Measurements from ENCODE around the gene C4orf50. TPM values are rescaled to one million over a fixed set of nuclear protein-coding genes. Genes with fewer than 3 reads are reported as not detected.

Gene C4orf50
- total and polyA plus RNA-seq, 2 of the 8 experiments (the other 6 are each of a cell fraction or from before 2014, with no cell fraction given): 0.08 to 0.22 TPM

GRCh38 chr4:6048537-6048936, 30.3 kb upstream of the C4orf50 start:
- FAIRE-seq: no peak
- Histone ChIP-seq H3K79me1 (ENCODE audit: low read depth, low read length) (no peaks in the 10 kb centered on the region), H2BK20ac (ENCODE audit: low read length) (no peak overlapping the region), H3K79me2 (ENCODE audit: control insufficient read depth in 1 of 2, insufficient read depth in 2 of 2, low read length in 2 of 2) (no peaks in the 10 kb centered on the region), H3K23ac (ENCODE audit: insufficient read length) (no peak overlapping the region), H2AFZ (ENCODE audit: low read length) (no peak overlapping the region), H4K91ac (replicated peaks; ENCODE audit: insufficient read length, low read length) (no peak overlapping the region), H2BK120ac (replicated peaks; ENCODE audit: low read depth, low read length) (no peak overlapping the region), H3K4me3 (ENCODE audit: extremely low read depth in 1 of 4, insufficient read depth in 2 of 4, low read depth in 3 of 4, low read length in 4 of 4) (no peak overlapping the region), H2BK5ac (ENCODE audit: low read depth, low read length) (0 out of 2 replicates have a peak overlapping the region, but pooled peaks have one; percentile 20), H3K27me3 (replicated peaks in 1 of 4; ENCODE audit: control insufficient read depth in 3 of 4, extremely low read depth in 1 of 4, insufficient read depth in 3 of 4, low read length in 3 of 4) (no peaks in the 10 kb centered on the region; a peak in 1 of 7 replicates), H4K5ac (ENCODE audit: insufficient read length, low read depth, low read length) (no peak overlapping the region), H2BK15ac (ENCODE audit: low read length) (no peak overlapping the region), H2AK5ac (ENCODE audit: low read depth, low read length) (no peak overlapping the region), H4K20me1 (replicated peaks in 1 of 2; ENCODE audit: control insufficient read depth in 1 of 2, insufficient read depth in 2 of 2, low read length in 2 of 2) (peaks cover 2 to 4% of the 10 kb centered on the region in 2 experiments), H3K36me3 (ENCODE audit: control insufficient read depth in 2 of 4, insufficient read depth in 4 of 4, low read length in 3 of 4) (no peaks in the 10 kb centered on the region), H4K8ac (ENCODE audit: extremely low read depth, insufficient read depth, low read length) (0 out of 2 replicates have a peak overlapping the region, but pooled peaks have one; percentile 42), H3K9me3 (ENCODE audit: insufficient read depth in 2 of 2, low read depth in 1 of 2, low read length in 1 of 2) (no peaks in the 10 kb centered on the region), H3K23me2 (ENCODE audit: low read depth, low read length) (no peaks in the 10 kb centered on the region), H3K4me1 (replicated peaks in 1 of 4; ENCODE audit: control insufficient read depth in 3 of 4, insufficient read depth in 4 of 4, low read length in 3 of 4) (no peaks in the 10 kb centered on the region; a peak in 1 of 7 replicates), H3K14ac (ENCODE audit: insufficient read length) (no peak overlapping the region), H3K4me2 (ENCODE audit: insufficient read depth in 1 of 2, low read depth in 2 of 2, low read length in 2 of 2) (no peak overlapping the region), H3K56ac (replicated peaks; ENCODE audit: insufficient read length, low read depth, low read length) (no peak overlapping the region), H3K27ac (ENCODE audit: low read depth, low read length) (no peak overlapping the region), H3K9ac (replicated peaks in 1 of 4; ENCODE audit: extremely low read depth in 1 of 4, low read depth in 3 of 4, low read length in 3 of 4) (no peak overlapping the region), H3K4ac (replicated peaks; ENCODE audit: insufficient read length, low read depth, low read length) (no peak overlapping the region), H2BK12ac (ENCODE audit: low read depth, low read length) (no peak overlapping the region), H3K18ac (ENCODE audit: extremely low read depth, low read length) (no peak overlapping the region)
- WGBS, 2 experiments (ENCODE audit: extremely low coverage in 1 of 2, insufficient coverage in 1 of 2, insufficient read length in 1 of 2, insufficient replicate concordance in 2 of 2, low coverage in 1 of 2, low lambda C conversion rate in 2 of 2, missing lambda C conversion rate in 1 of 2): 95% methylated on average over 12 of the region's 12 CpGs; no CpG with 5 or more reads in 1 of the 2 experiments
- no peak for TF ChIP-seq RXRA (IDR thresholded peaks at IDR 0.05; ENCODE audit: insufficient read depth, low read depth, low read length)
- no peak for TF ChIP-seq TAF7 (optimal IDR thresholded peaks at IDR 0.05; ENCODE audit: borderline replicate concordance, low read depth, low read length)
- no peak for TF ChIP-seq POLR2AphosphoS5 (IDR thresholded peaks at IDR 0.05; ENCODE audit: low read depth, low read length)
- ChIA-PET CTCF (ENCODE audit: partially characterized antibody) (interaction anchor here (0.6 to 1.2 kb wide), 7 partner anchors 19 to 461 kb away, joined by 3 to 4 read pairs (median 3); no protein-coding TSS in a partner anchor), POLR2A (ENCODE audit: partially characterized antibody) (no interaction called here)
- no peak for DNase-seq (ENCODE audit: low read depth in 1 of 2, low spot score in 2 of 2)

Data from H1 (cell line).